GM19328 (cell line): ENCODE results near the gene FAM153A.
"Not testable (repeated sequence)": the region's sequence is repeated elsewhere in the genome, so short reads cannot be mapped to it uniquely, and the experiment has no call there.

ENCODE experiments used
- ATAC-seq: cut with Tn5 transposase; IDR thresholded peaks from one replicate; pipeline ENCODE4 v1.9.1; 2021; ENCODE audit warnings: mild to moderate bottlenecking, moderate library complexity; ENCODE audit not compliant: unreplicated experiment

FAM153A gene

DNA sequence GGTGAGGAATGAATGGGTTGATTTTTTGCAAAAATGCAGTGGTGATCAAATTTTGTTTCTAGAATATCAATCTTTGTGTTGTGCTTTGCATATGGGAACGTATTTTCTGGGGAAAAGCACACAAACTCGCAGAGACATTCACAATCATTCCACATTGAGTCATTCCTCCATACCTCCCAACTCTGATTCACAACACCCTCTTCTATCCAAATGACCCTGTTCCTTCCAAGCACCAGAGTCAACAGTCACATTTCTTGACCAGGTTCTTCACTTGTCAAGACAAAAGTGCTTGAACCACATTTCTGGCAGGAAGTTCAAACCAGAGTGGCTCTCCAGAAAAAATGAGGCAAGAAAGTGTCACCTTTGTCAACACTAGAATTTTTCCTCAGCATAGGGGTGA lies 35.3 kb downstream of the FAM153A start:
- ATAC-seq: not testable (repeated sequence)

DNA sequence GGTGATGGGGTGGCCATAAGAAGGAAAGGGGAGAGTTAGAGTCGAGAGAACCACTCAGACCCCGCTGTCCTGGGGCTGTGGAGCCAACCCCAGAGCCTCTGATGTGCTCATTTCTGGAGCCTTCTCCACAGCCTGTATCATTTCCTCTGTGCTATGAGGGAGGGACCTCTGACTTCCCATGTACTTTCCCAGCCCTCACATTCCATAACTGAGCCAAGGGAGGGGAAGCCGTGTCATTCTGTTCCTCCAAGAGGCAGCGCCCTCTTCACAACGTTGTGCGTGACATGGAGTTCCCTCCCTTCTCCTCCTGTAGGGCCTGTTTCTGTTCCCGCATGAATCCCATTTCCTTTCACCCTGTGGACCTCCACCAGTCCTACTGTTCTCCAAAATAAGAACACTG lies 57.8 kb downstream of the FAM153A start:
- not testable (repeated sequence) for ATAC-seq

DNA sequence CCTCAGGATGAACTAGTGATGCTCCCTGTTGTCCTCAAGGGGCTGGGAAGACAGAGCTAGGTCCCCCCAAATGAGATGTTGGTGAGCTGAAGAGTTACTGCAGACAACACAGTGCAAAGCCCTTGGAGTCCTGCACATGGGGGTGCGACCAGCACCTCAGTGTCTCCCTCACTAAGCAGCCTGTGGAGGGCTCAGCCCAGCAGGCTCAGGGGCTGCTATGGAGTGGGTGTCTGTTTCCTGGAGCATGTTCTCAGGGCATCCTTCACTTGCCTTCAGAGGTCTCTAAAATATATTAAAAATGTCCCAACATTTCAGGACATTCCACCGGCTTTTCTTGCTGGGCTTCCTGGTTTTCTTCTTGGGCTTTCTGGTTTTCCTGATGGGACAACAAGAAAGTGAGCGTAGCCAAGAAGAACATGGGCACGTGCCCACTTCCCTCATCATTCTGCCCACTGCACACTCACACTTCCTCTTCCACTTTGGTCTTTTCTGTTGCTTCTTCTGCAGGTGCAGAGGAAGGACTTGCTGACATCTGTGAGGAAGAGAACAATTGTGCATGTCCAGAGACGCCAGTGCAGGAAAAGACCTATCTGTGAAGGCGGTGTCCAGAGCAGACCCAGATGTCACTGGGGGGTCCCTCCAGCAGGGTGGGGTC lies 58.7 kb downstream of the FAM153A start:
- ATAC-seq: not testable (repeated sequence)

DNA sequence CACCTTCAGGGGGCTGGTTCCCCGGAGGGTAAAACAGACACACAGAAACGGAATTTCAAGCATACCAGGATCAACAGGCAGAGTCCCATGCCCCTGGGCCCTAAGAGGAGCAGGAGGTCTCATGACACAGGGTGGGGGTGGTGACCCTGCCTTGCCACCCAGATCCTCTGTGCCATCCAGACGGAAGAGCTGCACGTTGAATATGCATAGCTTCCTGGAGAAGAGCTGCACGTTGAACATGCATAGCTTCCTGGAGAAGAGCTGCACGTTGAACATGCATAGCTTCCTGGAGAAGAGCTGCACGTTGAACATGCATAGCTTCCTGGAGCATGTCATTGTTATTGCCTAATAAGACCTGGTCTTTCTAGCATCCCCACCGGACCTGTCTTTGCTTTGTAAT lies 59.9 kb downstream of the FAM153A start:
- ATAC-seq: not testable (repeated sequence)

DNA sequence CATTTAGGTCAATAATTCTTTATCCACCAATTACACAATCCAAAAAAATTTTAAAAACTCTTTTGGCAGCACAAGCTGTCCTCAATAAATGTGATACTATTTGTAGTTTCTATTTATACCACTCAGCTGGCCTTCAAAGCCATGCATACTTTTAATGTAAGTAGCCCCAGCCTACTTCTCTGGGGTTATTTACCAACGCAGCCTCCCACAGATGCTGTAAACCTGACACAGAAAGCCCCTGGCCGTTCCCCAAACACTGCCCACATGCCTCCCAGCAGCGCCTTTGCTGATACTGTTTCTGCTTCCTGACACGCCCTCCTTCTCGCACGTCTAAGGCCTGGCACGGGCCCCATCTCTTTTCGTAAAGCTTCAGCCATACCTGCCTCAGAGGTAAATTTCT lies 62.7 kb downstream of the FAM153A start:
- ATAC-seq: not testable (repeated sequence)

DNA sequence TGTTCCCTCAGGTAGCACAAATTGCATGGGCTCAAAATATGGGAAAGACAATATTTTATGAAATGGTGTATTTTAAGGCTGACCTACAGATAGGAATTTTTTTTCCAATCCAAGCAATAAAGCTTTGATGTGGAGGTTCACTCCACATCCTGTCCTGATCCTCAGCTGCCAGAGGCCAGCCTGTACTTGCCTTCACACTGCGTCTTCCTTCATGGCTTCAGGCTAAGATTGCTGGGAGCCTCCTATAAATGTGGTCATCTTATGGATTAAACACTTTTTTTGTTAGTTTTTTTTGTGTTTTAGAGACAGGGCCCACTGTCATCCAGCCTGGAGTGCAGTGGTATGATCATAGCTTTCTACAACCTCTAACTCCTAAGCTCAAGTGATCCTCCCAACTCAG lies 67.3 kb downstream of the FAM153A start:
- ATAC-seq: not testable (repeated sequence)

DNA sequence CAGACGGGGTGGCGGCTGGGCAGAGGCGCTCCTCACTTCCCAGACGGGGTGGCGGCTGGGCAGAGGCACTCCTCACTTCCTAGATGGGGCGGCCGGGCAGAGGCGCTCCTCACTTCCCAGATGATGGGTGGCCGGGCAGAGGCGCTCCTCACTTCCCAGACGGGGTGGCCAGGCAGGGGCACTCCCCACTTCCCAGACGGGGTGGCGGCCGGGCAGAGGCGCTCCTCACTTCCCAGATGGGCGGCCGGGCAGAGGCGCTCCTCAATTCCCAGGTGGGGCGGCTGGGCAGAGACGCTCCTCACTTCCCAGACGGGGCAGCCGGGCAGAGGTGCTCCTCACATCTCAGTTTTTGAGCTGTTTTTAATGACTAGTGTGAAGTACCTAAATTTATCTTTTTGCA lies 86.6 kb downstream of the FAM153A start:
- ATAC-seq: not testable (repeated sequence)

DNA sequence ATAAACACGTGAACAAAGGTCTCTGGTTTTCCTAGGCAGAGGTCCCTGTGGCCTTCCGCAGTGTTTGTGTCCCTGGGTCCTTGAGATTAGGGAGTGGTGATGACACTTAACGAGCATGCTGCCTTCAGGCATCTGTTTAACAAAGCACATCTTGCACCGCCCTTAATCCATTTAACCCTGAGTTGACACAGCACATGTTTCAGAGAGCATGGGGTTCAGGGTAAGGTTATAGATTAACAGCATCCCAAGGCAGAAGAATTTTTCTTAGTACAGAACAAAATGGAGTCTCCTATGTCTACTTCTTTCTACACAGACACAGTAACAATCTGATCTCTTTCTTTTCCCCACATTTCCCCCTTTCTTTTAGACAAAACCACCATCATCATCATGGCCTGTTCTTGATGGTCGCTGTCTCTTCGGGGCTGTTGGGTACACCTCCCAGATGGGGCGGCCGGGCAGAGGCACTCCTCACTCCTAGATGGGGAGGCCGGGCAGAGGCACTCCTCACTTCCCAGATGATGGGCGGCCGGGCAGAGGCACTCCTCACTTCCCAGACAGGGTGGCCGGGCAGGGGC lies 87.3 kb downstream of the FAM153A start:
- ATAC-seq: not testable (repeated sequence)

DNA sequence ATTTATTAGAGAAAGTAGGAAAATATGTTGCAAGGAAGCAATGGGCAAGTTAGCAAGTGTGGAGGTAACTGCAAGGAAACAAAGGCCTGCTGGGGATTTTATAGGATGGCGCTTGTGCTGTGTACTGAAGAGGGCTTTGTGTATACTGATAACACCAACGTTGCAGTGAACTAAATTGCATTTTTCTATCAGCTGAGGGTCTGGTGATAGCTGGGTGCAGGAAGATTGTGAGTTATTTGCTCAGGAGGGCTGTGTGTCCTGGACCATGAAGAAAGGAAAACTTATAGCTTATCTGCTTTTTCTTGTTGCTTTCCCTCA lies 88.2 kb downstream of the FAM153A start:
- ATAC-seq: not testable (repeated sequence)

DNA sequence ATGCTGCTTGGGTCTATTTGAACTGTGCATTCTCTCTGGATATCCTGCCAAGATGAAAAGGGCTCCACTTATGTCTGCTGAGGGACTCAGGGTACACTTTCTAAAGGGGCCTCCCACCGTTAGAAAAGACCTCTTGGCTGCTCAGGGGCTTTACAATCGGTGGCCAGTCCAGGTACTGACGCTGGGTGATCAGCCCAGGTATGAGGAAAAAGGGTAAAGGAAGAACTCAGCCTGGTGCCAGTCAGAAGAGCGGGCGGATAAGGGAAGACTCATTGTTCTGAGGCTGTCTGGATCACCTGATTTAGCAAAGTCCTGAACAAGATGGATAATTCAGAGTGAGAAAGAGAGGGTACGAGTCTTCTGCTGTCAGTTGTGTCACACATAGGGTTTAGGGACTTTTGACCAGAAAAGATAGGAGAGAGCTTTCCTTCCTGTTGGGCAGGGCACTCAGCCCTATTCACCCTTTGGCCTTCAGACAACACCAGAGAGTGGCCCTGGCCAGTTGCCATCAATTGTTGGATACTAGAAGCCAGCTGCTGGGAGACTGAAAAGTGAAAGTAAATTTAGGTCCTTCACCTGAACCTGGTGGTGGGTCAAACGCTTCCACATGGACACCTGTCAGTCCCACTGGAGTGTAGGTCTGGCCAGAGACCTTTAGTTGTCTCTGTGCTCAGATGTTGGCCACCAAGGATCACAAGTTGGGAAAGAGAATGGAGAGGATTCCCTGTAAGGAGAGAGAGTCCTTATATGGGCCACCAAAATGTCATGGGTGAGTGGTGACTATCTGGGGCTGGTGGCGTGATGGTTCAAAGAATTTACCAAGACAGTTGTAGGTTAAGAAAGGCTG lies 88.8 kb downstream of the FAM153A start:
- not testable (repeated sequence) for ATAC-seq

DNA sequence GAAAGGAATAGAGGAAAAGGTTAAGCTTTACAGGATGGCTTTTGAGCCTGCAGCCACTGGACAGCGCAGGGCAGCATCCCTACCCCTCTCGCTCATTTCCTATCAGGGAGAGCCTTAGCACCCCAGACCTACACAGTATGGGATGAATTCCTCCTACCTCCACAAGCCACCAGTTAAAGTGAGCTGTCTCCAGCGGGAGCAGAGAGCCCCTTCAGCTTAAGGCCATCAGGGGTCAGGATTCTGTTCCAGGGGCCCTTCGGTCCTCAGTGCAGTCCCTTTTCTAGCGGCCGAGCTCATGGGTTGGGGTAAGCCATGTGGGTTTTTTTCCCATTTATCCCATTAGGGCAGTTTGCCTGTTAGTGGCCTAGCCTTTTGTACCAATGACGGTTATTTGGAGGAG lies 89.7 kb downstream of the FAM153A start:
- ATAC-seq: not testable (repeated sequence)

DNA sequence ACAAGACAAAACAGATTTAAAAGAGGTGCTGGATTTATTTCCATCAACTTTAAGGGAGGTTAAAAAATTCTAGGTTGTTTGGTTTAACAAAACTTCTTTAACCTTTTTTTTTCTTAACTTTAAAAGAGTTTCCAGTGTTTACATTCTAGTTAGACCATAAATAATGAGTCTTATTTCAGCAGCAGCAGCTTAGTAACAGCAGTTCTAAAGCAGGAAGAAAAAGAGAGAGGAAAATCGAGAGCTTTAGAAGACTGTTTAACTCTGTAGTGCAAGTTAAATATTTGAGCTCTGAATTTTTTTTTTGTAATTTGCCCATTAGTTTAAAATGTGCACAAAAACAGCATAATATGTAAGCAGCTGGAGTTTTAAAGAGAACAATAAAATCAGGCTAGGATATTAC lies 90.2 kb downstream of the FAM153A start:
- not testable (repeated sequence) for ATAC-seq

DNA sequence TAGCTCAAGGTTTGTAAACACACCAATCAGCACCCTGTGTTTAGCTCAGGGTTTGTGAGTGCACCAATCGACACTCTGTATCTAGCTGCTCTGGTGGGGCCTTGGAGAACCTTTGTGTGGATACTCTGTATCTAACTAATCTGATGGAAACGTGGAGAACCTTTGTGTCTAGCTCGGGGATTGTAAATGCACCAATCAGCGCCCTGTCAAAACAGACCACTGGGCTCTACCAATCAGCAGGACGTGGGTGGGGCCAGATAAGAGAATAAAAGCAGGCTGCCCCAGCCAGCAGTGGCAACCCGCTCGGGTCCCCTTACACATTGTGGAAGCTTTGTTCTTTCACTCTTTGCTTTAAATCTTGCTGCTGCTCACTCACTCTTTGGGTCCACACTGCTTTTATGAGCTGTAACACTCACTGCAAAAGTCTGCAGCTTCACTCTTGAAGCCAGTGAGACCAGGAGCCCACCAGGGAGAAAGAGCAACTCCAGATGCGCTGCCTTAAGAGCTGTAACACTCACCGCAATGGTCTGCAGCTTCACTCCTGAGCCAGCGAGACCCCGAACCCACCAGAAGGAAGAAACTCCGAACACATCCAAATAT lies 93.6 kb downstream of the FAM153A start:
- ATAC-seq: not testable (repeated sequence)

DNA sequence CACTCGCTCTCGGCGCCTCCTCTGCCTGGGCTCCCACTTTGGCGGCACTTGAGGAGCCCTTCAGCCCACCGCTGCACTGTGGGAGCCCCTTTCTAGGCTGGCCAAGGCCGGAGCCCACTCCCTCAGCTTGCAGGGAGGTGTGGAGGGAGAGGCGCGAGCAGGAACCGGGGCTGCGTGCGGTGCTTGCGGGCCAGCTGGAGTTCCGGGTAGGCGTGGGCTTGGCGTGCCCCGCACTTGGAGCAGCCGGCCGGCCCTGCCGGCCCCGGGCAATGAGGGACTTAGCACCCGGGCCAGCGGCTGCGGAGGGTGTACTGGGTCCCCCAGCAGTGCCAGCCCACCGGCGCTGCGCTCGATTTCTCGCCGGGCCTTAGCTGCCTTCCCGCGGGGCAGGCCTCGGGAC lies 94.6 kb downstream of the FAM153A start:
- ATAC-seq: not testable (repeated sequence)

DNA sequence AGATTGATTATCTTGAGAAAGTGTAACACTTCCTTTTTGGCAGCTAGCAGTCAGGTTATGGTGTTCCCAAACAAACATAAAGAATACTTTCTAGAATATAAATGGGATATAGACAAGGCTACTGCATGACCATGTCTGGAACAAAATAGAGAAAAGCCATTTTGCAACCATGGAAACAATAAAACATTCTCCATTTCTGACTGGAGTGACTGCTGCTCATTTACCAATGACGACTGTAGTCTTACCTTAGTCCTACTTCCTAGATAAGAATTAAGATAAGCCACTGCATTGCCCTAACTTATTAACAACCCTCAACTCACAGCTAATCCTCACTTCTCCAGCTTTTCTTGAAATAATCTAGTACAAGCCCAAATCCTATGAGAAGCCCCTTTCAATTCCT lies 100.8 kb downstream of the FAM153A start:
- ATAC-seq: not testable (repeated sequence)
